Fibroblast of villous mesenchyme (primary cell): ENCODE data around the gene DCUN1D3. TPM values are rescaled to one million over a fixed set of nuclear protein-coding genes. Genes with fewer than 3 reads are reported as not detected.

Experiments
- DNase-seq: peaks from one replicate; pipeline ENCODE4 v3.0.0-alpha.2; 2010; ENCODE audit warnings: low read depth
- H3K4me3 ChIP-seq: 2 replicates; pipeline ENCODE4 v1.5.1; 2011; ENCODE audit warnings: low read depth, mild to moderate bottlenecking, low read length
- CTCF ChIP-seq: IDR thresholded peaks from 2 replicates; pipeline ENCODE4 v1.5.1; 2012; ENCODE audit warnings: low read depth, mild to moderate bottlenecking, low read length; ENCODE audit not compliant: insufficient read depth
- total RNA-seq: library from RNA; depleted of rRNA; stranded (reverse); fragments of >200 nt; gene quantifications from 2 replicates; pipeline ENCODE4 v1.2.3, GENCODE V29; 2012

The DCUN1D3 gene
- total RNA-seq, 1 donor, result 52.2 TPM

- no peak for TF ChIP-seq CTCF
- no peak for DNase-seq
- H3K4me3 ChIP-seq, result no peak overlapping the region
Measured at GRCh38 chr16:20839504-20839903, 60.7 kb downstream of the DCUN1D3 start.

- no peak for TF ChIP-seq CTCF
- DNase-seq, result no peak
Measured at GRCh38 chr16:20838240-20838639, 61.9 kb downstream of the DCUN1D3 start.

GRCh38 chr16:20833086-20833485, 67.1 kb downstream of the DCUN1D3 start:
- no peak for TF ChIP-seq CTCF
- no peak for DNase-seq
- H3K4me3 ChIP-seq, result no peak overlapping the region

More at GRCh38 chr16:20838240-20838639, 61.9 kb downstream of the DCUN1D3 start:
- H3K4me3 ChIP-seq, result no peak overlapping the region

- TF ChIP-seq CTCF, result no peak
- H3K4me3 ChIP-seq, result no peak overlapping the region
- peak; percentile 55 for DNase-seq
Measured at GRCh38 chr16:20830372-20830771, 69.8 kb downstream of the DCUN1D3 start.

- H3K4me3 ChIP-seq, result no peak overlapping the region
- no peak for TF ChIP-seq CTCF
Measured at GRCh38 chr16:20829536-20829935, 70.6 kb downstream of the DCUN1D3 start.

GRCh38 chr16:20826039-20826566, 74.1 kb downstream of the DCUN1D3 start:
- TF ChIP-seq CTCF, result no peak
- DNase-seq, result peak; percentile 66
- H3K4me3 ChIP-seq, result no peak overlapping the region

More at GRCh38 chr16:20829536-20829935, 70.6 kb downstream of the DCUN1D3 start:
- DNase-seq, result no peak
